NT2/D1 (cell line): ENCODE results near the gene FKBP5.

Source experiments
- SUZ12 ChIP-seq: IDR thresholded peaks from 2 replicates; pipeline ENCODE4 v1.6.1; 2011; ENCODE audit not compliant: insufficient read length, insufficient read depth; ENCODE audit errors: extremely low read depth
- YY1 ChIP-seq: IDR thresholded peaks from 2 replicates; pipeline ENCODE4 v1.6.1; 2011; ENCODE audit not compliant: insufficient read length, insufficient read depth
- ZNF274 ChIP-seq: IDR thresholded peaks from 2 replicates; pipeline ENCODE4 v1.6.1; 2011; ENCODE audit warnings: mild to moderate bottlenecking, low read depth, low read length

- TF ChIP-seq YY1 (no peak), ZNF274 (no peak), SUZ12 (no peak)
Measured at GRCh38 chr6:35635601-35636597, 52.8 kb downstream of the FKBP5 start.
